Trophoblast cell (in vitro differentiated cells and primary cell): ENCODE results near the gene AEBP2.

Source experiments
- DNase-seq, 2 donors: peaks; one replicate each; pipeline ENCODE4 v3.0.0-alpha.2; 2016
- H2AFZ ChIP-seq: 2 replicates; pipeline ENCODE4 v1.6.1; 2013; ENCODE audit warnings: low read length, moderate library complexity, mild to moderate bottlenecking; ENCODE audit not compliant: insufficient read depth, poor library complexity
- H2AK5ac ChIP-seq: 2 replicates; pipeline ENCODE4 v1.6.1; 2013; ENCODE audit warnings: mild to moderate bottlenecking, low read length
- H2BK120ac ChIP-seq: 2 replicates; pipeline ENCODE4 v1.6.1; 2013; ENCODE audit warnings: low read length, mild to moderate bottlenecking, moderate library complexity; ENCODE audit not compliant: insufficient read depth, poor library complexity
- H2BK12ac ChIP-seq: 2 replicates; pipeline ENCODE4 v1.6.1; 2013; ENCODE audit warnings: mild to moderate bottlenecking, low read length, moderate library complexity
- H2BK5ac ChIP-seq: 2 replicates; pipeline ENCODE4 v1.6.1; 2013; ENCODE audit warnings: low read length, low read depth, moderate library complexity, mild to moderate bottlenecking; ENCODE audit not compliant: poor library complexity
- H3K14ac ChIP-seq: 2 replicates; pipeline ENCODE4 v1.6.1; 2013; ENCODE audit warnings: mild to moderate bottlenecking, low read length
- H3K18ac ChIP-seq: 2 replicates; pipeline ENCODE4 v1.6.1; 2013; ENCODE audit warnings: mild to moderate bottlenecking, low read length
- H3K23ac ChIP-seq: 2 replicates; pipeline ENCODE4 v1.6.1; 2013; ENCODE audit warnings: low read length
- H3K27ac ChIP-seq: 2 replicates; pipeline ENCODE4 v1.5.1; 2013; ENCODE audit warnings: low read depth, mild to moderate bottlenecking, inconsistent platforms, low read length, moderate library complexity
- H3K27me3 ChIP-seq: 2 replicates; pipeline ENCODE4 v1.6.1; 2013; ENCODE audit warnings: inconsistent platforms, mild to moderate bottlenecking, low read length, moderate library complexity; ENCODE audit not compliant: insufficient read depth
- H3K36me3 ChIP-seq, 2 experiments: 1 replicate in 1 of 2; 2 replicates in 1 of 2; pipeline ENCODE4 v1.6.1; 2013; ENCODE audit warnings: low read length in 2 of 2, mild to moderate bottlenecking in 2 of 2, moderate library complexity in 1 of 2; ENCODE audit not compliant: insufficient read depth in 2 of 2, control insufficient read depth in 1 of 2
- H3K4ac ChIP-seq: 2 replicates; pipeline ENCODE4 v1.6.1; 2013; ENCODE audit warnings: low read depth, mild to moderate bottlenecking, low read length, moderate library complexity
- H3K4me1 ChIP-seq, 2 experiments: 1 replicate in 1 of 2; 2 replicates in 1 of 2; pipeline ENCODE4 v1.6.1; 2013; ENCODE audit warnings: low read length in 2 of 2, mild to moderate bottlenecking in 2 of 2, moderate library complexity in 1 of 2; ENCODE audit not compliant: insufficient read depth in 2 of 2, control insufficient read depth in 1 of 2
- H3K4me2 ChIP-seq: 2 replicates; pipeline ENCODE4 v1.6.1; 2013; ENCODE audit warnings: inconsistent platforms, mild to moderate bottlenecking, low read length, moderate library complexity
- H3K4me3 ChIP-seq: 2 replicates; pipeline ENCODE4 v1.5.1; 2013; ENCODE audit warnings: mild to moderate bottlenecking, low read depth, low read length, inconsistent platforms
- H3K79me1 ChIP-seq: one replicate; pipeline ENCODE4 v1.6.1; 2013; ENCODE audit warnings: low read length
- H3K79me2 ChIP-seq: 2 replicates; pipeline ENCODE4 v1.6.1; 2013; ENCODE audit warnings: low read length, mild to moderate bottlenecking; ENCODE audit not compliant: control insufficient read depth, insufficient read depth, poor library complexity
- H3K9ac ChIP-seq: 2 replicates; pipeline ENCODE4 v1.6.1; 2013; ENCODE audit warnings: mild to moderate bottlenecking, low read length
- H3K9me3 ChIP-seq: 2 replicates; pipeline ENCODE4 v1.6.1; 2013; ENCODE audit warnings: low read depth, mild to moderate bottlenecking, control low read depth, inconsistent platforms, low read length; ENCODE audit not compliant: insufficient read depth
- H4K12ac ChIP-seq: 2 replicates; pipeline ENCODE4 v1.6.1; 2013; ENCODE audit warnings: low read depth, mild to moderate bottlenecking, low read length, moderate library complexity
- H4K8ac ChIP-seq: 2 replicates; pipeline ENCODE4 v1.6.1; 2013; ENCODE audit warnings: low read depth, mild to moderate bottlenecking, low read length, moderate library complexity
- H4K91ac ChIP-seq: one replicate; pipeline ENCODE4 v1.6.1; 2013; ENCODE audit warnings: low read depth, mild to moderate bottlenecking, low read length, moderate library complexity
- WGBS: extraction: QIAGEN DNeasy Blood & Tissue Kit; methylation state at CpG from one replicate; pipeline ENCODE4 v1.1.7; 2013; ENCODE audit warnings: missing lambda C conversion rate; ENCODE audit not compliant: insufficient read length, insufficient coverage; ENCODE audit errors: extremely low coverage; 5-methylcytosine and 5-hydroxymethylcytosine counted together

The AEBP2 gene

DNA sequence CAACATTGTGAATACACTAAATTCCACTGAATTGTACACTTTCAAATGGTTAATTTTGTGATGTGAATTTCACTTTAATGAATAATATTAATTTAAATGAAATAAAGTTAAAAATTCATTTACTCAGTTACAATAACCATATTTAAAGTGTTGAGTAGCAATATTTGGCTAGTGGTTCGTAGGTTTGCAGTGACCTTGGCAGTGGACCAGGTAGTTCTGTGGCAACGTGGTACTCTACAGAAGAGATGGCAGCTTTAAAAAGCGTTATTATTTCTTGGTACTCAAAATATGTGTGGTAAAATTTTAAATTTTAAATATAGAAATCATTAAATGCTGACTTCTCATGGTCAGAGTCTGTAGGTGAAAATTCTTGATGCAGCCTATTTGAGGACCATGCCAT lies 51.6 kb downstream of the AEBP2 start:
- H3K79me2 ChIP-seq, result no peaks in the 10 kb centered on the region
- no peaks in the 10 kb centered on the region for H3K4me1 ChIP-seq
- DNase-seq, result no peak
- H2BK12ac ChIP-seq, result no peak overlapping the region
- H4K91ac ChIP-seq, result no peak overlapping the region
- no peaks in the 10 kb centered on the region for H3K79me1 ChIP-seq
- WGBS, result no CpG with 5 or more reads among the region's 3 CpGs
- no peak overlapping the region for H2BK120ac ChIP-seq
- no peak overlapping the region for H3K4ac ChIP-seq
- H2AK5ac ChIP-seq, result no peak overlapping the region
- no peak overlapping the region for H3K18ac ChIP-seq
- no peak overlapping the region for H3K9ac ChIP-seq
- peaks cover 10 to 12% of the 10 kb centered on the region in 2 experiments for H3K36me3 ChIP-seq
- no peak overlapping the region for H3K27ac ChIP-seq
- no peak overlapping the region for H3K4me3 ChIP-seq
- no peak overlapping the region for H2AFZ ChIP-seq
- H3K9me3 ChIP-seq, result no peaks in the 10 kb centered on the region
- H4K12ac ChIP-seq, result no peak overlapping the region
- H2BK5ac ChIP-seq, result no peak overlapping the region
- H3K14ac ChIP-seq, result no peak overlapping the region
- no peak overlapping the region for H3K4me2 ChIP-seq
- H3K23ac ChIP-seq, result no peak overlapping the region
- no peak overlapping the region for H4K8ac ChIP-seq
- H3K27me3 ChIP-seq, result no peaks in the 10 kb centered on the region

DNA sequence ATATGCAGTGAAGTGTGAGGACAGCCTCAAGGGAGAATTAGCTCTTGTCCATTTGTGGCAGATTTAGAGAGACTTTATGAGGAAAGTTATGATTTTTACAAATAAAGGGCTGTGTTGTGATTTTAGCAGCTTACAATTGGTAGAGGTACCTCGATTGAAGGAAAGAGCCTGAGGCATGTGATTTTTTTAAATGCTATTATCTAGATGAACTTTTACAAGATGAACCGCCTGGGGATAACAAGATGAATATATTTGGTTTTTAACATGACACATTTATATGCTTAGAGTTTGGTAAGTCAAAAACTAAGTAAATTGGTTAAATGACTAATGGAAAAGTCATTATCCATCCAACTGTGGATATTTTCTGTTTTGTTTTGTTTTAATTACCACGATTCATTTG lies 52.6 kb downstream of the AEBP2 start:
- no peak for DNase-seq
- H3K4ac ChIP-seq, result no peak overlapping the region
- H3K27ac ChIP-seq, result no peak overlapping the region
- H2AK5ac ChIP-seq, result no peak overlapping the region
- no peak overlapping the region for H4K12ac ChIP-seq
- H3K4me1 ChIP-seq, result no peaks in the 10 kb centered on the region
- no peaks in the 10 kb centered on the region for H3K79me1 ChIP-seq
- no peaks in the 10 kb centered on the region for H3K79me2 ChIP-seq
- H4K8ac ChIP-seq, result no peak overlapping the region
- no peak overlapping the region for H3K23ac ChIP-seq
- no peak overlapping the region for H2BK5ac ChIP-seq
- no peak overlapping the region for H3K4me2 ChIP-seq
- WGBS, result no CpG with 5 or more reads among the region's 3 CpGs
- H3K36me3 ChIP-seq, result peaks cover 10 to 12% of the 10 kb centered on the region in 2 experiments
- no peak overlapping the region for H2AFZ ChIP-seq
- H2BK120ac ChIP-seq, result no peak overlapping the region
- H3K14ac ChIP-seq, result no peak overlapping the region
- no peaks in the 10 kb centered on the region for H3K27me3 ChIP-seq
- no peak overlapping the region for H2BK12ac ChIP-seq
- no peak overlapping the region for H3K4me3 ChIP-seq
- no peak overlapping the region for H3K18ac ChIP-seq
- no peak overlapping the region for H3K9ac ChIP-seq
- H4K91ac ChIP-seq, result no peak overlapping the region
- H3K9me3 ChIP-seq, result no peaks in the 10 kb centered on the region

DNA sequence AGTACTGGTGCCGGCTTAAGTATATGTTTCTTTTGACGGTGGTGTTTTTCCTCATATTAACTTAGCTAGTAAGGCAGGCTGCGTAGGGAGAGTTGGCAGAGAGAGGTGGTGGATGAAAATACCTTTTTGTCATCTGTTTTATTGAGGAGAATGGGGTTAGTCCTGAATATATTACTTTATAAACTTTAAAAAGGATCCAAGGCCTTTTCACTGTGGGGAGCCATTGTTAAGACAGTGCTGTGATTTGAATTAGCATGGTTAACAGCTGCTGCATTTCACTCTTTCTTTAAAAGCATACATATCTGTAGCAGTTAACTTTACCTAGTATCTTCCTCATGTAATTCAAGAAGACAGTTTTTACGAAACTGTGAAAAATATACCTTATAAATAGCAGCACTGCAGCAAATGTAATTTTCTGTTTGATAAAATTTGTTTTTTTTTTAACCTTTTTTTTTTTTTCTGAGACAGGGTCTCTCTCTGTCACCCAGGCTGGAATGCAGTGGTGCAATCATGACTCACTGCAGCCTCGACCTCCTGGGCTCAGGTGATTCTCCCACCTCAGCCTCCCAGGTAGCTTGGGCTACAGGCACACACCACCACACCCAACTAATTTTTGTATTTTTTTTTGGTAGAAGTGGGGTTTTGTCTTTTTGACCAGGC lies 57.1 kb downstream of the AEBP2 start:
- Histone ChIP-seq H3K36me3 (peaks cover 12 to 16% of the 10 kb centered on the region in 2 experiments), H3K4me3 (no peak overlapping the region), H3K79me1 (no peaks in the 10 kb centered on the region), H3K9ac (no peak overlapping the region), H4K91ac (no peak overlapping the region), H3K4me2 (no peak overlapping the region), H3K4ac (no peak overlapping the region), H3K9me3 (no peaks in the 10 kb centered on the region), H2AFZ (no peak overlapping the region), H4K12ac (no peak overlapping the region), H3K4me1 (no peaks in the 10 kb centered on the region), H2BK5ac (no peak overlapping the region), H3K14ac (no peak overlapping the region), H3K79me2 (no peaks in the 10 kb centered on the region), H3K23ac (no peak overlapping the region), H3K18ac (no peak overlapping the region), H2BK120ac (no peak overlapping the region), H4K8ac (no peak overlapping the region), H3K27ac (no peak overlapping the region), H2AK5ac (no peak overlapping the region), H3K27me3 (no peaks in the 10 kb centered on the region), H2BK12ac (no peak overlapping the region)
- WGBS, result no CpG with 5 or more reads among the region's 5 CpGs
- DNase-seq, result no peak

DNA sequence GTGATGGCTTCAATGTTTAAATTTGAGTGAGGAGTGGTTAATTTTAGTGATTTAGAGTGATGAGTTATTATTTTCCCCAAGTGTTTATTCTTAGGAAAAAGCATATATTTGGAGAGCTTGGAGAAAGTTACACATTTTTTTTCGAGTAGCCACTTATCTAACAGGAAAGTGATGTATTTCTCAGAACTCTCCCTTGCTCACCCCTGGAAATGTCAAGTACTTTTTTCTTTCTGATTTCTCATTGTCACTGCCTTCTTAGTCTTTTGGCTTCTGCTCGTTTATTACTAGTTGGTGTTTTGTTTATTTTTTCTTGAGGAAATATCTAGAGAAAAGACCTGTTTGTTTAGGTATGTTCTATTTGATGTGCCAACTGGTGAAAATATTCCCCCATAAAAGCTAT lies 58.8 kb downstream of the AEBP2 start:
- H3K14ac ChIP-seq, result no peak overlapping the region
- H2BK120ac ChIP-seq, result no peak overlapping the region
- no peaks in the 10 kb centered on the region for H3K79me1 ChIP-seq
- H2AK5ac ChIP-seq, result no peak overlapping the region
- no peak overlapping the region for H3K9ac ChIP-seq
- no peaks in the 10 kb centered on the region for H3K27me3 ChIP-seq
- H3K23ac ChIP-seq, result no peak overlapping the region
- H2BK12ac ChIP-seq, result no peak overlapping the region
- H3K9me3 ChIP-seq, result no peaks in the 10 kb centered on the region
- WGBS, result no CpG with 5 or more reads among the region's 2 CpGs
- H3K4me2 ChIP-seq, result no peak overlapping the region
- H3K4me1 ChIP-seq, result no peaks in the 10 kb centered on the region
- DNase-seq, result no peak
- H4K91ac ChIP-seq, result no peak overlapping the region
- H4K8ac ChIP-seq, result no peak overlapping the region
- no peak overlapping the region for H3K18ac ChIP-seq
- H4K12ac ChIP-seq, result no peak overlapping the region
- peaks cover 14 to 18% of the 10 kb centered on the region in 2 experiments for H3K36me3 ChIP-seq
- no peak overlapping the region for H3K4ac ChIP-seq
- H2BK5ac ChIP-seq, result no peak overlapping the region
- no peak overlapping the region for H3K4me3 ChIP-seq
- no peak overlapping the region for H3K27ac ChIP-seq
- H2AFZ ChIP-seq, result no peak overlapping the region
- no peaks in the 10 kb centered on the region for H3K79me2 ChIP-seq
